GM12878 (cell line): ENCODE results near the gene SSNA1. TPM values are rescaled to one million over a fixed set of nuclear protein-coding genes. Genes with fewer than 3 reads are reported as not detected.

Experiments used
- ATAC-seq: fragments of 200-7000 bp; cut with Tn5 transposase; 3 replicates; pipeline ENCODE4 v1.9.1; 2020; ENCODE audit warnings: mild to moderate bottlenecking, moderate library complexity
- BruUV-seq: library from RNA; stranded (reverse); fragments of 400-500 nt; replicated peaks from 2 replicates; lab custom pipeline; 2021; lab: Mats Ljungman, UMichigan
- CTCF ChIA-PET: fragments of 300-600 bp; sonication (Branson Sonifier 250); formaldehyde crosslinking; extraction: SDS; loops from one replicate; lab custom pipeline; 2021; ENCODE audit warnings: inconsistent platforms; lab: Yijun Ruan, JAX
- POLR2A ChIA-PET: fragments of 350-600 bp; formaldehyde crosslinking; extraction: SDS; loops from one replicate; lab custom pipeline; 2021; ENCODE audit warnings: inconsistent platforms; lab: Charles Lee
- RAD21 ChIA-PET: fragments of 300-600 bp; sonication (Branson Sonifier 250); formaldehyde crosslinking; loops from one replicate; lab custom pipeline; 2023; ENCODE audit warnings: antibody characterized with exemption; ENCODE audit not compliant: unreplicated experiment; lab: Charles Lee
- SMC1A ChIA-PET: fragments of 300-600 bp; sonication (Branson Sonifier 250); formaldehyde crosslinking; loops from one replicate; lab custom pipeline; 2023; ENCODE audit not compliant: unreplicated experiment, uncharacterized antibody; lab: Charles Lee
- DNase-seq: peaks from one replicate; pipeline ENCODE4 v3.0.0-alpha.2; 2011; ENCODE audit warnings: low read depth, low spot score
- FAIRE-seq: peaks from 3 replicates; lab custom pipeline; 2011; peaks lifted over from hg19 to GRCh38; lab: Jason Lieb, UNC
- H2AFZ ChIP-seq: 2 replicates; pipeline ENCODE4 v1.6.0; 2011; ENCODE audit warnings: low read depth, low read length, control low read depth; ENCODE audit not compliant: control insufficient read depth
- H3K27ac ChIP-seq: 2 replicates; pipeline ENCODE4 v1.5.1; 2011; ENCODE audit warnings: control low read depth; ENCODE audit not compliant: control insufficient read depth, insufficient read depth
- H3K27me3 ChIP-seq, 2 experiments: replicated peaks in 1 of 2; 2 replicates each; pipeline versions ENCODE4 v1.6.0 to v1.6.1; 2011; ENCODE audit warnings: low read length in 1 of 2; ENCODE audit not compliant: control insufficient read depth in 2 of 2, insufficient read depth in 2 of 2
- H3K36me3 ChIP-seq, 2 experiments: 2 replicates each; pipeline ENCODE4 v1.5.1; 2011; ENCODE audit warnings: low read length in 1 of 2; ENCODE audit not compliant: control insufficient read depth in 2 of 2, insufficient read depth in 2 of 2
- H3K4me1 ChIP-seq: 2 replicates; pipeline ENCODE4 v1.6.1; 2011; ENCODE audit warnings: mild to moderate bottlenecking, low read length, moderate library complexity, mixed read lengths; ENCODE audit not compliant: control insufficient read depth, insufficient read depth
- H3K4me2 ChIP-seq: 2 replicates; pipeline ENCODE4 v1.6.0; 2011; ENCODE audit warnings: control low read depth; ENCODE audit not compliant: control insufficient read depth, insufficient read depth
- H3K4me3 ChIP-seq: fragments of 200-600 bp; sonication (generic); 2 replicates; pipeline ENCODE4 v1.5.1; 2016
- H3K79me2 ChIP-seq: 2 replicates; pipeline ENCODE4 v1.6.0; 2011; ENCODE audit warnings: low read length; ENCODE audit not compliant: control insufficient read depth, insufficient read depth
- H3K9ac ChIP-seq: 2 replicates; pipeline ENCODE4 v1.8.0; 2011; ENCODE audit warnings: low read length, control low read depth, mixed read lengths; ENCODE audit not compliant: control insufficient read depth, insufficient read depth
- H3K9me3 ChIP-seq: replicated peaks from 3 replicates; pipeline ENCODE4 v1.5.1; 2011; ENCODE audit warnings: mild to moderate bottlenecking, low read length; ENCODE audit not compliant: control insufficient read depth, insufficient read depth
- H4K20me1 ChIP-seq: 2 replicates; pipeline ENCODE4 v1.6.0; 2011; ENCODE audit not compliant: control insufficient read depth, insufficient read depth
- BRCA1 ChIP-seq: IDR thresholded peaks from 2 replicates; pipeline ENCODE4 v1.6.1; 2011; ENCODE audit warnings: low read depth, low read length, improper control_type of control experiment
- CHD2 ChIP-seq: IDR thresholded peaks from 2 replicates; pipeline ENCODE4 v1.6.1; 2011; ENCODE audit warnings: low read depth, low read length, improper control_type of control experiment, borderline replicate concordance
- CUX1 ChIP-seq: IDR thresholded peaks from 2 replicates; pipeline ENCODE4 v1.6.1; 2012; ENCODE audit warnings: improper control_type of control experiment, low read depth, low read length; ENCODE audit not compliant: insufficient replicate concordance
- ELK1 ChIP-seq: IDR thresholded peaks from 2 replicates; pipeline ENCODE4 v1.6.1; 2012; ENCODE audit warnings: low read depth, low read length, improper control_type of control experiment
- LARP7 ChIP-seq: fragments of 450-650 bp; IDR thresholded peaks from 2 replicates; pipeline ENCODE4 v1.6.1; 2017; ENCODE audit warnings: mild to moderate bottlenecking
- NKRF ChIP-seq: fragments of 450-650 bp; conservative IDR thresholded peaks from 2 replicates; pipeline ENCODE4 v1.6.1; 2017; ENCODE audit warnings: mild to moderate bottlenecking, moderate library complexity
- NRF1 ChIP-seq: conservative IDR thresholded peaks from 2 replicates; pipeline ENCODE4 v1.6.1; 2011; ENCODE audit warnings: mild to moderate bottlenecking, low read depth, low read length, improper control_type of control experiment
- POLR2AphosphoS2 ChIP-seq: IDR thresholded peaks from 2 replicates; pipeline ENCODE4 v1.6.1; 2011; ENCODE audit warnings: low read depth, mild to moderate bottlenecking, low read length, improper control_type of control experiment, moderate library complexity
- ZNF592 ChIP-seq: fragments of 450-650 bp; IDR thresholded peaks from 2 replicates; pipeline ENCODE4 v1.6.1; 2017; ENCODE audit warnings: mild to moderate bottlenecking, moderate library complexity
- ZZZ3 ChIP-seq: IDR thresholded peaks from 2 replicates; pipeline ENCODE4 v1.6.1; 2011; ENCODE audit warnings: low read depth; ENCODE audit not compliant: control insufficient read depth, insufficient read length
- WGBS: methylation state at CpG from one replicate; pipeline ENCODE4 v1.1.6; 2016; ENCODE audit warnings: low lambda C conversion rate; ENCODE audit not compliant: insufficient replicate concordance, insufficient coverage; ENCODE audit errors: missing lambda C conversion rate; 5-methylcytosine and 5-hydroxymethylcytosine counted together
- in situ Hi-C: fragments of 300-500 bp; cut with MboI; formaldehyde crosslinking; loops from 9 replicates; pipeline ENCODE4 v1.14.3; 2018; ENCODE audit warnings: mixed read lengths
- intact Hi-C: fragments of 100-400 bp; cut with micrococcal nuclease; formaldehyde crosslinking; loops from one replicate; pipeline ENCODE4 v1.14.2; 2022; ENCODE audit not compliant: unreplicated experiment
- polyA plus RNA-seq, 11 experiments: library from polyadenylated mRNA; depleted of rRNA in 4 of 11; unstranded in 6 of 11; stranded (reverse) in 5 of 11; fragments of >200 nt; fragmentation: Nextera tagmentation in 4 of 11; fragmentation: Illumina TruSeq in 1 of 11; extraction: Ambion mirVana in 4 of 11; extraction: Trizol in 1 of 11; gene quantifications; 1 replicate in 1 of 11; 2 replicates in 10 of 11; pipeline versions ENCODE4 v1.2.1 to v1.2.3, GENCODE V29; 2011 to 2016; ENCODE audit warnings: inconsistent platforms in 2 of 11, missing spikeins in 2 of 11, low read depth in 1 of 11
- total RNA-seq, 4 experiments: library from RNA; depleted of rRNA in 3 of 4; stranded (reverse); fragments of >200 nt in 3 of 4; fragmentation: Illumina TruSeq in 1 of 4; extraction: Trizol in 1 of 4; gene quantifications; 2 replicates each; pipeline versions ENCODE4 v1.2.1 to v1.2.3, GENCODE V29; 2013 to 2021

The SSNA1 gene
- total and polyA plus RNA-seq, 10 of the 15 experiments (the other 5 are each of a cell fraction or from before 2014, with no cell fraction given): 0.63 to 139 (median 78.0) TPM

GRCh38 chr9:137230705-137231371 is 42.4 kb downstream of the SSNA1 start, which contains the start of gene SLC34A3:
TSS of gene SLC34A3 (plus strand) at chr9:137230901. CDS start at chr9:137231703, 802 bp downstream.
- ChIA-PET RAD21 (no interaction called here), CTCF (interaction anchor here (1.2 kb wide), 1 partner anchor 111 kb away, joined by 4 read pairs; no protein-coding TSS in a partner anchor), POLR2A (interaction anchor here (1.2 kb wide), 1 partner anchor 10 kb away, joined by 3 read pairs; the partner anchor contains the start of gene TUBB4B), SMC1A (no interaction called here)
- Histone ChIP-seq H4K20me1 (no peaks in the 10 kb centered on the region), H3K27ac (no peak within 1 kb of the TSS), H3K4me3 (no peak within 1 kb of the TSS), H3K27me3 (no peaks in the 10 kb centered on the region), H3K9ac (no peak within 1 kb of the TSS), H2AFZ (no peak within 1 kb of the TSS), H3K36me3 (no peaks in the 10 kb centered on the region), H3K79me2 (no peaks in the 10 kb centered on the region), H3K4me1 (peaks cover 2% of the 10 kb centered on the region; the same call in 1 of the 2 replicates), H3K9me3 (no peaks in the 10 kb centered on the region), H3K4me2 (no peak within 1 kb of the TSS)
- in situ Hi-C loops (no loop called here), intact Hi-C loops (no loop called here)
- DNase-seq (no peak), ATAC-seq (no peak), FAIRE-seq (no peak)
- 21% methylated on average over 14 of the region's 14 CpGs for WGBS
- no TSS peak for BruUV-seq
- TF ChIP-seq NRF1 (no peak), ZNF592 (no peak), ZZZ3 (no peak), CHD2 (no peak), BRCA1 (no peak), NKRF (no peak), CUX1 (no peak), ELK1 (no peak), LARP7 (no peak), POLR2AphosphoS2 (no peak)
